Measurements from ENCODE around the gene MCHR1.
"Not testable (repeated sequence)": the region's sequence is repeated elsewhere in the genome, so short reads cannot be mapped to it uniquely, and the experiment has no call there.

Gene MCHR1

DNA sequence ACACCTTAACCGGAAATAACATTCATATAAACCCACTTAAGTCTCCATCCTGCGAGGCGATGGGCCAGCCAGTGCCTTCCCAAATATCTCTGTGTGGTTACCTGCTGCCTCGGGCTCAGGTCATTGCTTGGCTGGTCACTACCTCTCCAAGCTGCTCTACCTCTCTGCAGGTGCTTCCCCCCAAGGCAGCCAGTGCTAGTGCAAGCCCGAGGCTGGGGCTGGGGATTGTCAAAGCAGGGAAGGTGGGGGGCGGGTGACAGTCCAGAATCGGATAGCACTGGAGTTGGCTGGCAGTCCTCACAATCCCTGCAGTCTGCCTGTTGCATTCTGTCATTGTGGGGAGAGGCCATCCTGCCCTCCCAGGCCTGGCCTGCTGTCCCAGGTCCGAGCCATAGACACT, 11.1 kb downstream of the MCHR1 start:
- DNase-seq (ENCODE audit: low read depth, low spot score), result no peak

DNA sequence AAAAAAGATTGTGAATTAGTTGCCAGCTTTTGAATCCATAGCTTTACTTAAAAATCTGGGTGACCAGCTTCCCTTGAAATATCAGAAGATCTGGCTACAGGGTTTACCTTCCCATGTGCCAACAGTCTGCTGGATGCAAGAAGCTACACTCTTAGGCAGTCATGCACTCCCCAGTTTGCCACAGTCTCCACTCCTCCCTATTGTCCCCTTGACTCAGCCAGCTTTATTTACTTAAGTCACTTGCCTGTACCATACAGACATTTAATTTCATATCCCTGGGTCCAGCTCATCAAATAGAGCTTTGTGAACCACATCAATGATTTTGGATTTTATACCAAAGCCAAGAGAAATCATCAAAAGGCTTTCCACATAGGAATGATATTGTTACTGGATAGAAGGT, 12.2 kb downstream of the MCHR1 start:
- no peak for DNase-seq (ENCODE audit: low read depth, low spot score)

DNA sequence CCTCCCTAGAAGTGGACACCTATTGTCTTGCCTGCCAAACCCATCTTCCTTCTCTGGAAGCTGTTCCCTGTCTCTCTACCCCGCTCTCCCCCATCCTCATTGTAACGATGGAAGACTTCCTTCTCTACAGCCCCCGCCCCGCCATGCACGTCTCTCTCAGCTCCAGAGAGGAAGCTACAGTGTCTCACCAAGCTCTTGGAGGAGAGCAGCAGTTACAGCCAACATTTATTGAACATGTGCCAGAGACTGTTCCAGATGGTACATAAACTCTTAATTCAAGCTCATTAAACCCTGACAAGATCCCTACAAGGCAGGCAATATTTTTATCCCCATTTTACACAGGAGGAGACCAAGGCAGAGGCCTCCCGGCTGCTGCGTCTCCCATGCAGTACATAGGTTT, 15.1 kb downstream of the MCHR1 start:
- DNase-seq (ENCODE audit: low read depth, low spot score), result no peak

DNA sequence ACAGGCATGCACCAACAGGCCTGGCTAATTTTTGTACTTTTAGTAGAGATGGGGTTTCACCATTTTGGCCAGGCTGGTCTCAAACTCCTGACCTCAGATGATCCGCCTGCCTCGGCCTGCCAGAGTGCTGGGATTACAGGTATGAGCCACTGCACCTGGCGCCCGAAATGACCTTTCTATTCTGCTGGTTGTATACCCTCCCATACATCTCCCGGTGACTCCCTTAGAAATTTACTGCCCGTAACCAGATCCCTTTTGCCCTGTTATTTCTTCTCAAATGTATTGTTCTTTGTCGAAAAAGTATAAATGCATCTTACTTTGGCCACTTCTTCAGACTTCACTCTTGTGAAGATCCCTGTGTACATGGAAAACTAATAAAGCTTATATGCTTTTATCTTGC, 22.0 kb downstream of the MCHR1 start:
- no peak for DNase-seq (ENCODE audit: low read depth, low spot score)

DNA sequence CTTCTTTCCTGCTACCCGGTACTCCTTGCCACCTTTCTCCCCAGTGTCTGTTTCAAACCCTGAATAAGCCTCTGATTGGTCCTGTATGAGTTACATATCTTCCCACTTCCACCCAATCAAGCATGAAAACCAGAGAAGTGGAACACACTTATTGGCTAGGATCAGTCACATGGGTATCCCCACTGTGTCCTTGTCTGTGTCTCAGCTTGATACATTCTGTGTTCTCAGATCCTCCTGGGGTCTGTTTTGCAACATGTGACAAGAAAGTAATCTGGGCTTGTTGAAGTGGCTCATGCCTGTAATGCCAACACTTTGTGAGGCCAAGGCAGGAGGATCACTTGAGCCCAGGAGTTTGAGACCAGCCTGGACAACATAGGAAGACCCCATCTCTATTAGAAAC, 23.9 kb downstream of the MCHR1 start:
- DNase-seq (ENCODE audit: low read depth, low spot score), result no peak

DNA sequence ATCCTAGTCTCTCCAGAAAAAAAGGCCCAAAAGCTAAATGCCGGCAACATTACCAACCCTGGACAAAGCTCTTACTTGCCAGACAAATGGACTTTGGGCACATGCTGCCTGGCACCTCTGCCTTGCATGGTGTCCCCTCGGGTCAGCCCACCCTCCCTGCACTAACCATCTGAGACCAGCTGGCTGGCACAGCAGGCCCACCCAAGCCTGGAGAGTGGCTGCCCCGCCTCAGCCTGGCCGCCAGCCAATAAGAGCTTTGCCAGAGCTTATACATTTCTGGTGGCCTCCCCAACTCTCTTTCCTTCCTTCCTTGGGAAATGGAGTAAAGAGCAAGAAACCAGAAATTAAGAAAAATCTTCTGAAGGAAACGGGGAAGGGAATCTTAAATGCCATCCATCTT, 24.5 kb downstream of the MCHR1 start:
- DNase-seq (ENCODE audit: low read depth, low spot score), result no peak

DNA sequence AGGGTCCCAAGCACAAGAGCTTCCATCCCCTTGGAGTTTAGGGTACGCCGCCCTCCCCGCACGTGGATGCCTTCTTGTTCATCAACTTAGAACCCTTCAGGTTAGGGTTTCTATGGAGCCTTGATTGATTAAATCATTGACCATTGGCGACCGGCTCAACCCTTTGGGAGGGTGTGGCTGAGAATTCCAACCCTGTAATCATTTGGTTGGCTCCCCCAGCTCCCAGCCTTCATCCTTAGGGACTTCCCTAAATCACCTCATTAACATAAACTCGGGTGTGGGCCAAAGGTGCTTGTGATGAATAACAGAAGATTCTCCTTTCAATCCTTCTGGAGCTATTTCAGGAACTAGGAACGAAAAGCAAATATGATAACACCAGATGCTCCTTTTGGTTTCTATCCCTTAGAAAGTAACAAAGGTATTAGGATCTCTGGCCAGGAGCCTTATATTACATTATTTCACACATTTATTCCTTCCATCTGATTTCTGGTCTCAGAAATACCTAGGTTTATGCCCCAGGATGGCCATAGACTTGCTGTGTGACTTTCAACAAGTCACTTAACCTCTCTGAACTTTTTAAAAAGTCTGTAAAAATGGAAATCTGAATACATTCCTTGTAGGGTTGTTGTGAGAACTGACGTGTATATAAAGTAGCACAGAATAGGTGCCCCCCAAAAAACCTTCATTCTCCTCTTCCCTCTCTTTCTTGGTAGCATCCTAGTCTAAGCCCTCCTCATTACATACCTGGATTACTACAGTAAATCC, 26.8 kb downstream of the MCHR1 start:
- DNase-seq (ENCODE audit: low read depth, low spot score), result no peak

DNA sequence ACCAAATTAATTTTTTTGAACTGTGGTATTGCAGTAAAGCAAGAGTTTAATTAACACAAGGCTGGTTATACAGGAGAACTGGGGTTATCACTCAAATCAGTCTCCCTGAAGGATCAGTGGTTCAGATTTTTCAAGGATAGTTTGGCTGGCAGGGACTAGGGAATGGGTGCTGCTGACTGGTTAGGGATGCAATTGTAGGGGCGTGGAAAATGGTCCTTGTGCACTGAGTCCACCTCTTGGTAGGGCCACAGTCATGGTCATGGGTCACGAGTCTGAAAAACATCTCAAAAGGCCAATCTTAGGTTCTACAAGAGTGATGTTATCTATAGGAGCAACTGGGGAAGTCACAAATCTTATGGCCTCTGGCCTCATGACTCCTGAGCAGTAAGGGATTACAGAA, 27.9 kb downstream of the MCHR1 start:
- no peak for DNase-seq (ENCODE audit: low read depth, low spot score)

DNA sequence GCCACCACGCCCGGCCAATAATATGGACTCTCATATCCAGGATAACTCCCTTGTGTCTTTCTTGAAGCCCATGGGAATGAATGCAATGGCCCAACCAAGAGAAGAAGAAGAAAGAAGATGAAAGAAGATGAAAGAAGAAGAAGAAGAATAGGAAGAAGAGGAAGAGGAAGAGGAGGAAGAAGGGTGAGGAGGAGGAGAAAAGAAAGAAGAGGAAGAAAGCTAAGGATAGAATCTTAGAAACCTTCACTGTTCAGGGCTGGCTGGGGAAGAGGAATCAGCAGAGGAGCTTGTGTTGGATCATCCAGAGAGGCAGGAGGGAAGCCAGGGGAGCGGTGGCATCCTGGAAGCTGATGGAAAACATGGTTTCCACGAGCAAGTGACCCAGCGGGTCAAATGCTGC, 28.9 kb downstream of the MCHR1 start:
- no peak for DNase-seq (ENCODE audit: low read depth, low spot score)

DNA sequence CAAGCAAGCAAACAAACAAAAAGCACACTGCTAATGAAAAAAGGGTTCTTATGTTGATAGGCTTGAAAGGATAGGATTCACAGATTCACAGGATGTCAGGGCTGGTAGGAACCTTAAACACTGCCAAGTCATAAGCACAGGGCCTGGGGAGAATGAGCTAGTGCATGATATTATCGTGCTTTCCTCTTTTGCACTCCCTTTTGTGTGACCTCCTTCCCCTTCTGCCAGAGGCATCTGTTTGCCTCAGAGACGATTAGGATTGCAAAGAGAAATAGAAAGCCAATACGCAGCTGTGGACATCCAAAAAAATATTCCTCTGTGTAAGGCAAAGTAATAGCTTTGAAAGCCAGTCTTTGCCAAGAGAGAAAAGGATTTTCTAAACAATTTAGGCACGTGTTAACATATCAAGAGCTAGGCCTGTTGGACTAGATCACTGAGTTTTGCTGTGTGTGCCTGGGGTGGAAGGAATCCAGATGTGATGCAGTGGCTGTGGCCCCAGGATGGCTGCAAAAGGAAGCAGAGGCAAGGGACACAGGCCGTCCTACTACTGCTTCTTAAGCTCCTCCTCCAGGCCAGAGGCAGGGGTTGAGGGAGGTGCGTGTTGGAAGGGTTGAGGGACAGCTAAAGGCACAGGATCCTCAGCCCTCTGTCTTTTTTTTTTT, 30.6 kb downstream of the MCHR1 start:
- DNase-seq (ENCODE audit: low read depth, low spot score), result no peak

DNA sequence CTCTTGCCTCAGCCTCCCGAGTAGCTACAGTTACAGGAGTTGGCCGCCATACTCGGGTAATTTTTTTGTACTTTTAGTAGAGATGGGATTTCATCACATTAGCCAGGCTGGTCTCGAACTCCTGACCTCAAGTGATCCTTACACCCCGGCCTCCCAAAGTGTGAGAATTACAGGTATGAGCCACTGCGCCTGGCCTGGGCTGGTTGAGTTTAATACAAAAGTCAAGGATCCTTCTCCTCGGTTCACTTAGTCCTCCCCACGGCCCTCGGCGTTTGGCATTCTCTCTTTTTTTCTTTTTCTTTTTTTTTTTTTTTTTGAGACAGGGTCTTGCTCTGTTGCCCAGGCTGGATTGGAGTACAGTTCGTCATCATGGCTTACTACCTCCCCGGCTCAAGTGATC, 33.0 kb downstream of the MCHR1 start:
- DNase-seq (ENCODE audit: low read depth, low spot score), result no peak

DNA sequence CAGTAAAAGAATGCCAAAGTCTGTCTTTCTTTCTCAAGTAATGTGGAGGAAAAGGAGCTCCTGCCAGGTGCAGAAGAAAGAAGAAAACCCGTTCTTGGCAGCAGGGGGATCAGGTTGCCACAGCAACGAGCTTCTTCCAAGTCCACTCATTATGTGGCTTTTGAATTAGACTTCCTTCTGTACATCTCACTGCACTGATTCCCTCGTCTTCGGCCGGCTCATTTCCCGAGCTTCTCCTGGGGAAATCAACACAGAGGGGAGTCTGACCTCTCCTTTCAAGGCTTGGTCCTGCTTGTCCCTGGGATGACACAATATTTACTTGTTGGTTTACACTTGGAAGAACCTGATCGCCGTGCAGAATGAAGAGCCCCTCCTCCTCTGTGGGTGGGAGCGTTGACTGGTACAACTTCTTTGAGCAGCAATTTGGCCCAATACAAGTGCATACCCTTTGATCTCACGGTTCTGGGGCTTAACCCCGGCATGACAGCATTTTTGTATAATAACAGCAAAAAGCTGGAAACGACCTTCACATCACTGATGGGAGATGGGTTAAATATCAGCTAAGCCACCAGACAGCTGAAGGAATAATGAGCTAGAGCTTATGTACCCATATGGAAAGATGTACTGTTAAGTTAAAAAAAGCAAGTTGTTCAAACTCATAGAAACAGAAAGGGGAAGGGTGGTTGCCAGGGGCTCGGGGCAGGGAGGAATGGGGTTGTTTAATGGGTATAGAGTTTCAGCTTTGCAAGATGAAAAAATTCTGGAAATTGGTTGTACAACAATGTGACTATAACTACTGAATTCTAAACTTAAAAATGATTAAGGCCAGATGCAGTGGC, 35.4 kb downstream of the MCHR1 start:
- no peak for DNase-seq (ENCODE audit: low read depth, low spot score)

DNA sequence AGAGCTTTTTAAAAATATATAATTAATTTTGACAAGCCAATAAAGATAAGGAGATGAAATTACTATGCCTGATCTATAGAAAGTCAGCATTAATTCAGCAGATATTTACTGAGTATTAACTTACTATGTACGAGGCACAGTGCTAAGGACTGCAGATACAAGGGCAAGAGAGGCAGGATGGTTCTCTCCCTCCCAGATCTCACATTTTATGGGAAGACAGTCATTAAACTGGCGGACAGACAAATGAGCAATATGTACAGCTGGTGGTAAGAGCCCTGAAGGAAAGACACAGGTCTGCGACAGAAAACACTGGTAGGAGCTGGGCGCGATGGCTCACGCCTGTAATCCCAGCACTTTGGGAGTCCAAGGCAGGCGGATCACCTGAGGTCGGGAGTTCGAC, 36.8 kb downstream of the MCHR1 start:
- no peak for DNase-seq (ENCODE audit: low read depth, low spot score)

DNA sequence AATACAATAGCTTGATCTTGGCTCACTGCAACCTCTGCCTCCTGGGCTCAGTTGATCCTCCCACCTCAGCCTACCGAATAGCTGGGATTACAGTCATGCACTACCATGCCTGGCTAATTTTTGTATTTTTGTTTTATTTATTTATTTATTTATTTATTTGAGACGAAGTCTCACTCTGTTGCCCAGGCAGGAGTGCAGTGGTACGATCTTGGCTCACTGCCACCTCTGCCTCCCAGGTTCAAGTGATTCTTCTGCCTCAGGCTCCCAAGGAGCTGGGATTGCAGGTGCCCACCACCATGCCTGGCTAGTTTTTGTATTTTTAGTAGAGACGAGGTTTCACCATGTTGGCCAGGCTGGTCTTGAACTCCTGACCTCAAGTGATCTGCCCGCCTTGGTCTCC, 38.4 kb downstream of the MCHR1 start:
- not testable (repeated sequence) for DNase-seq (ENCODE audit: low read depth, low spot score)

DNA sequence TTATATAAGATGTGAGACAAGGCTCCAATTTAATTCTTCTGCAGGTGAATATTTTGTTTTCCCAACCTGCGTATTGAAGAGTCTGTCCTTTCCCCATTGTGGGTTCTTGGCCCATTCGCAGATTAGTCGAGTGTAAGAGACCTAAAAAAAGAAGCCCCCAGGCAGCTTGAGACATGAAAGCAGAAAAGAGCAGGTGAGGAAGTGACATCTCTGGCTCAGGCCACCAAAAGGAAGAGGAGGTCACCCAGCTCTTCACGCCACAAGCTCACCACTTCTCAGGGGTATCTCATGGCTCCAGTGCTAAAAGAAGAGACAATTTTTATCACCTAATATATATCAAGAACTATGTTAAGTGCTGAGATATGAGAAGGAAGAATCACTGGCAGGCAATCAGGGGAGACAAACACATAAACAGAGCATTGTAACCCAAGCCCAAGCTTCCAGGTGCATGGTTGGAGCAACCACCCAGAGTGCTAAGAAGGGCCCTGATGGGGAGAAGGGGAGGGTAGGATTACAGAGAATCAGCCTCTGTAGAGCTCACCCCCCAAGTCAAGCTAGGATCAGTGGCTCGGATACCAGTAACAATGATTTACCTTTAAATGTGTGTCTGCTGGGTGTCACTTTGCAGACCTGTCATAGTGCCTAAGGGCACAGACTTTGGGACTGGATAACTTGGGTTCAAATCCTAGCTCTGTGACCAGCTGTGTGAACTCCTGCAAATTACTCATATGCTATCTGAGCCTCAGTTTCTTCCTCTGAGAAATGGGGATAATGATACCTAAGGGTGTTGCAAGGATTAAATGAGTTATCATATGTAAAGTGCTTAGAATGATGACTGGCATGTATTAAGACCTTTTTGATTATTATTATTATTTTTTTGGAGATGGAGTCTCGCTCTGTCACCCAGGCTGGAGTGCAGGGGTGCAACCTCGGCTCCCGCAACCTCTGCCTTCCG, 39.2 kb downstream of the MCHR1 start:
- no peak for DNase-seq (ENCODE audit: low read depth, low spot score)

DNA sequence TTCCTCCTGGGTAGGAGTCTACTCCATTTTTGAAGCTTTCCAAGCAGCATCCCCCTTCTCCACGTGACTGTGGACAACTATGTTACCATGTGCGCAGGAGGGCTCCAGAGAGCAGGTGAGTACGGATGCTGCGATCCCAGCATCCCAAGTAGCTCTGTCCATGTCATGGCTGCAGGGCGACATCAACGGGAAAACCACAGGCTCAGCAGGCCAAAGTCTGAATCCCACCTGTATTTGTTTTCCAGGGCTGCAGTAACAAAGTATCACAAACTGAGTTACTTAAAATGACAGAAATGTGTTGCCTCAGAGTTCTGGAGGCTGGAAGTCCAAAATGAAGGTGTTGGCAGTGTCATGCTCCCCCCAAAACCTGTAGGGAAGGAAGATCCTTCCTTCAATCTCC, 40.3 kb downstream of the MCHR1 start:
- no peak for DNase-seq (ENCODE audit: low read depth, low spot score)

DNA sequence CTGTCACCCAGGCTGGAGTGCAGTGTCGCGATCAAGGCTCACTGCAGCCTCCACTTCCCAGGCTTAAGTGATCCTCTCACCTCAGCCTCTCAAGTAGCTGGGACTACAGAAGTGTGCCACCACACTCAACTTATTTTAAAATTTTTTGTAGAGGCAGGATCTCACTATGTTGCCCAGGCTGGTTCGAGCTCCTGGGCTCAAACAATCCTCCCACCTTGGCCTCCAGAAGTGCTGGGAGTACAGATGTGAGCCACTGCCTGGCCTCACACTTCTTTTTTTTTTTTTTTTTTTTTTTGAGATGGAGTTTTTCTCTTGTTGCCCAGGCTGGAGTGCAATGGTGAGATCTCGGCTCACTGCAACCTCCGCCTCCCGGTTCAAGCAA, 40.9 kb downstream of the MCHR1 start:
- not testable (repeated sequence) for DNase-seq (ENCODE audit: low read depth, low spot score)

DNA sequence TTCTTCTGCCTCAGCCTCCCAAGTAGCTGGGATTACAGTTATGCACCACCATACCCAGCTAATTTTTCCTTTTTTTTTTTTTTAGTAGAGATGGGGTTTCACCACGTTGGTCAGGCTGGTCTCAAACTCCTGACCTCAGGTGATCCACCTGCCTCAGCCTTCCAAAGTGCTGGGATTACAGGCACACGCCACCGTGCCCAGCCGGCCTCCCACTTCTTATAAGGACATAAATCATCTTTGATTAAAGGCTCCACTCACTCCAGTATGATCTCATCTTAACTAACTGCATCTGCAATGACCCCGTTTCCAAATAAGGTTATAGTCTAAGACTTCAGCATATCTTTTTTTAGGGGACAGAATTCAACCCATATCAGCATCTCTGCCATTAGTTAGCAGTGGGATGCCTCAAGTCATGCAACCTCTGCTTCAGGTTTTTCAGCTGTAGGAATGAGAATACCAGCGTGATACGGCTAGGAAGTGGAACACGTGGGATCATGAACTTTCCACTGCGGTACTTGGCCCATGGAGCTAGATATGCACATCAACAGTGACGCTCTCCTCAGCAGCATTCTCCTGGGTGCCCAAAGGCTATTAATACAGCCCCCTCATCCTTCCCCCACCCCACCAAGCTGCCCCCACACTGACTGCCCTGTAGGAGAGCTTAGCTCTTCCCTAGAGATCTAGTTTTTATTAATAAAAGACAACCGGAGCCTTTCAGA, 41.4 kb downstream of the MCHR1 start:
- DNase-seq (ENCODE audit: low read depth, low spot score), result no peak

DNA sequence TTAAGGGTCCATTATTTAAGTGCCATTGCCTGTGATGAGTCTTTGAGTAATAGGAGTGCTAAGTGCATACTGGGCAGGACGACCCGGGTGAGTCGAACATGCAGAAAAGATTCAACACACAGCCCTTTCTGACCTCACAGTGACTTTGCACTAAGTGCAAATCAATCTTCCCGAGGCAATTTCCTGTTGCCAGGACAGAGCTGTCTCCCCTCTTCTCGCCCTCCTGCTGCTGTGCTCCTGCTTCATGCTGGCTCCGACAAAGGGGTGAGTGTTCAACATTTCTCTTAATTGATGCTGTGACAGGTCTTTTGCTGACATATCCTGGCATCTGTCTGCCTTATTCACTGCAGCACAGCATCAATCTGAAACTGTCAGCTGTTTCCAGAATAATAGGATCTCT, 42.0 kb downstream of the MCHR1 start:
- DNase-seq (ENCODE audit: low read depth, low spot score), result no peak

DNA sequence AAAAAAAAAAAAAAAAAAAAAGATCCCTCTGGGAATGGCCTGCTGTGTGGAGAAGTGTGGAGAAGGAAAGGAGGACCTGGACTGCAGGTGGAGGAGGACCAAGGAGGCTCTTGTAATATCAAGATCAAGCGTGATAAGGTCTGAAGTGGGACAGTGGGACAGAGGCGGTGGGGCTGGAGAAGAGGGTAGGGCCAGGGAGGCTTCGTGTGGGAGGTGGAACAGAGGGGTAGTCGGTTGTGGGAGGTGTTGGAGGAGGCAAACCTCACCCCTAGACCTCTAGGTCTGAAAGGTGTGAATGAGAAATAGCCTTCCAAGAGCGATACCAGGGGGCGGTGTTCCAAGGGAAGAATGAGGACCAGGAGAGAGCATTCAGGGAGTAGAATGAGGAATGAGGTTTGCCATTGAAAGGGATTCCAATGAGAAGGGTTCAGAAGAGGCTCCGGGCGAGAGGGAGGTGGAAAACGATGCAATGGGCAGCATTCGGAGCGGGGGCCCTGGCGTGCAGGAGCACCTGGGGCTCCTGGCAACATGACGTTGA, 44.2 kb downstream of the MCHR1 start:
- no peak for DNase-seq (ENCODE audit: low read depth, low spot score)

DNA sequence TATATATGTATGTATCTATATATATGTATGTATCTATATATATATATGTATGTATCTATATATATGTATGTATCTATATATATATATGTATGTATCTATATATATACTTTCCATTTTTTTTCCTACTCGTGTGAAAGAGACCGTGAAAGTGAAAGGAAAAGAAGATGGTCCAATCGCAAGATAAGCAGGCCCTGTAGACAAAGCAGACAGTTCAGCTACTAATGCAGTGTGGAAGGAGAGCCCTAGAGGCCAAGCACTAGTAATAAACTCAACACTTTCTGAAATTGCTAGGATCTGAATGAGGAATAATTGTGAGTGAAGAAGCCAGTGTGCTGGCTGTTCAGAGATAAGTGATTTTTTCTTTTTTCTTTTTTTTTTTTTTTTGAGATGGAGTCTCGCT, 47.2 kb downstream of the MCHR1 start:
- no peak for DNase-seq (ENCODE audit: low read depth, low spot score)

Measured in activated CD4-positive, CD25-positive, alpha-beta regulatory T cell treated with anti-CD3 and anti-CD28 coated beads, Interleukin-2, amount 50 U/mL, for 16 hours (primary cell).